ENCODE measurements around the gene NLRP4. TPM values are rescaled to one million over a fixed set of nuclear protein-coding genes. Genes with fewer than 3 reads are reported as not detected.

NLRP4 gene
- total and polyA plus RNA-seq, 2 of the 4 experiments (the other 2 are of a cell fraction), result not detected

DNA sequence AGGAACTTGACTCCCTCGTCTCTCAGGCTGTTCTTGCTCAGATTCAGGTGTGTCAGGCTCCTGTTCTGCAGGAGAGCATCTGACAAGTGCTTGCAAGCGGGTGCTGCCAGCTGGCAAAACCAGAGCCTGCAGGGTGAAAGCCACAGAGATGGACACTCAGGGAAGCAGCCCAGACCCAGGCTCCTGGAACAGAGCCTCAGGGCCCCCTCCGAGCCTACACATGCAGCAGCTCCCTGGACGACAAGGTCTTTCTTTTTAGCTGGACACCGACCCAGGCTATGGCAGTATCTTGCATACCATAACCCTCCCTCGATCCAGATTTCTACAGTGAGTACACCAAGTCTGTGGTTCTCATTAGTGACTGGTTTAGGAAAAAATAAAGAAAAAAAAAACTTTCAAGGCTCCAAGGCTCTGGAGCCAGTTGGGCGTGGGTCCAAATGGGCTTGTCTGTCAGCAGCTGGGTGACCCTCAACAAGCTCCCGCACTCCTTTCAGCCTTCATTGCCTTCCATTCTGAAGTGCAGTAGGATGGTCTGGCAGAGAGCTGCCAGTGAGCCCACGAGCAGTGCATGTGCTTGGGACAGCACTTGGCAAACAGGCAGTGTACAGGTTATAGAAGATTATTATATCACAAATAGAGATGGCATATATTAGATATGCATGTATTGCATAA is 65.9 kb downstream of the NLRP4 start:
- CTCF ChIA-PET, result no interaction called here
- Histone ChIP-seq H4K8ac (ENCODE audit: low read depth in 2 of 2, low read length in 2 of 2) (no peak overlapping the region), H3K23ac (ENCODE audit: low read depth, low read length) (no peak overlapping the region), H2BK120ac (ENCODE audit: low read depth, low read length) (no peak overlapping the region), H3K9ac (ENCODE audit: low read depth, low read length) (no peak overlapping the region), H3K4ac (ENCODE audit: low read depth, low read length) (no peak overlapping the region), H3K9me1 (ENCODE audit: insufficient read depth, low read length) (no peaks in the 10 kb centered on the region), H2AK5ac (ENCODE audit: low read depth, low read length) (no peak overlapping the region), H4K5ac (ENCODE audit: low read depth, low read length) (no peak overlapping the region), H2AK9ac (replicated peaks; ENCODE audit: low read depth, low read length, poor library complexity) (no peak overlapping the region), H3K27ac (ENCODE audit: insufficient read depth, low read length) (no peak overlapping the region), H3K4me1 (ENCODE audit: control insufficient read depth, insufficient read depth, low read length) (no peaks in the 10 kb centered on the region), H3K14ac (replicated peaks; ENCODE audit: low read depth, low read length) (no peak overlapping the region), H3K79me1 (ENCODE audit: low read depth in 1 of 2, low read length in 2 of 2) (no peaks in the 10 kb centered on the region), H3K36me3 (ENCODE audit: control insufficient read depth, insufficient read depth, low read length) (no peaks in the 10 kb centered on the region), H2BK15ac (ENCODE audit: low read depth, low read length) (no peak overlapping the region), H3K4me3 (ENCODE audit: insufficient read depth, low read depth, low read length) (no peak overlapping the region), H2BK5ac (ENCODE audit: low read depth, low read length, poor library complexity, severe bottlenecking) (no peak overlapping the region), H3K9me3 (ENCODE audit: control insufficient read depth, insufficient read depth, low read length) (peaks cover 41% of the 10 kb centered on the region), H2BK20ac (ENCODE audit: low read depth, low read length) (no peak overlapping the region), H3K27me3 (ENCODE audit: control insufficient read depth, insufficient read depth, low read length) (no peaks in the 10 kb centered on the region), H3K56ac (ENCODE audit: extremely low read depth, insufficient read depth, low read length) (no peak overlapping the region), H3K4me2 (ENCODE audit: low read depth, low read length) (no peak overlapping the region), H4K20me1 (ENCODE audit: insufficient read depth, low read length) (no peaks in the 10 kb centered on the region), H4K91ac (ENCODE audit: insufficient read depth, low read depth, low read length) (no peak overlapping the region), H2AFZ (replicated peaks; ENCODE audit: low read length, poor library complexity) (no peak overlapping the region), H3K18ac (ENCODE audit: low read depth, low read length) (no peak overlapping the region)
- DNase-seq (no peak), ATAC-seq (ENCODE audit: low read depth) (no peak)
- dilution Hi-C loops (cut with HindIII; ENCODE audit: low sequenced_read_pairs, unreplicated experiment), result no loop called here
- TF ChIP-seq POLR2A (IDR thresholded peaks at IDR 0.05; ENCODE audit: low read depth, low read length), result no peak
- no peak for TF ChIP-seq CTCF (conservative IDR thresholded peaks at IDR 0.05; ENCODE audit: low read depth, low read length)
- TF ChIP-seq, protein P1, sequence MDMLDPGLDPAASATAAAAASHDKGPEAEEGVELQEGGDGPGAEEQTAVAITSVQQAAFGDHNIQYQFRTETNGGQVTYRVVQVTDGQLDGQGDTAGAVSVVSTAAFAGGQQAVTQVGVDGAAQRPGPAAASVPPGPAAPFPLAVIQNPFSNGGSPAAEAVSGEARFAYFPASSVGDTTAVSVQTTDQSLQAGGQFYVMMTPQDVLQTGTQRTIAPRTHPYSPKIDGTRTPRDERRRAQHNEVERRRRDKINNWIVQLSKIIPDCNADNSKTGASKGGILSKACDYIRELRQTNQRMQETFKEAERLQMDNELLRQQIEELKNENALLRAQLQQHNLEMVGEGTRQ (IDR thresholded peaks at IDR 0.05; ENCODE audit: low read depth, low read length), result no peak
- TF ChIP-seq MAZ (IDR thresholded peaks at IDR 0.05; ENCODE audit: borderline replicate concordance, low read depth, low read length), result no peak
- no peak for TF ChIP-seq NFE2L2 (IDR thresholded peaks at IDR 0.05; ENCODE audit: low read depth, low read length)
- TF ChIP-seq MXI1 (IDR thresholded peaks at IDR 0.05; ENCODE audit: borderline replicate concordance, low read depth, low read length), result no peak
- no peak for TF ChIP-seq SMC3 (IDR thresholded peaks at IDR 0.05; ENCODE audit: low read depth, low read length)
- TF ChIP-seq RCOR1 (IDR thresholded peaks at IDR 0.05; ENCODE audit: insufficient replicate concordance, low read length), result no peak
- no peak for TF ChIP-seq CHD1 (IDR thresholded peaks at IDR 0.05; ENCODE audit: low read depth, low read length)
- TF ChIP-seq RFX5 (IDR thresholded peaks at IDR 0.05; ENCODE audit: low read depth, low read length), result no peak
- TF ChIP-seq, protein P2, sequence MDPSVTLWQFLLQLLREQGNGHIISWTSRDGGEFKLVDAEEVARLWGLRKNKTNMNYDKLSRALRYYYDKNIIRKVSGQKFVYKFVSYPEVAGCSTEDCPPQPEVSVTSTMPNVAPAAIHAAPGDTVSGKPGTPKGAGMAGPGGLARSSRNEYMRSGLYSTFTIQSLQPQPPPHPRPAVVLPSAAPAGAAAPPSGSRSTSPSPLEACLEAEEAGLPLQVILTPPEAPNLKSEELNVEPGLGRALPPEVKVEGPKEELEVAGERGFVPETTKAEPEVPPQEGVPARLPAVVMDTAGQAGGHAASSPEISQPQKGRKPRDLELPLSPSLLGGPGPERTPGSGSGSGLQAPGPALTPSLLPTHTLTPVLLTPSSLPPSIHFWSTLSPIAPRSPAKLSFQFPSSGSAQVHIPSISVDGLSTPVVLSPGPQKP (IDR thresholded peaks at IDR 0.05; ENCODE audit: borderline replicate concordance, low read depth, low read length), result no peak
- TF ChIP-seq FOS (IDR thresholded peaks at IDR 0.05; ENCODE audit: low read depth, low read length), result no peak
- in situ Hi-C loops (cut with MboI; ENCODE audit: low sequenced_read_pairs), result no loop called here
- POLR2A ChIA-PET (ENCODE audit: unreplicated experiment), result no interaction called here
- WGBS, 2 experiments (ENCODE audit: extremely low coverage in 2 of 2, insufficient read length in 1 of 2), result 0% methylated on average over 1 of the region's 9 CpGs; no CpG with 5 or more reads in 1 of the 2 experiments
- no TSS peak for BruUV-seq (replicated peaks)
- intact Hi-C loops (cut with micrococcal nuclease), result no loop called here
